HepG2 (cell line): ENCODE results near the gene CADM3.

ENCODE experiments used
- CTCF ChIP-seq: sonication (generic); formaldehyde crosslinking; IDR thresholded peaks from 2 replicates; pipeline ENCODE4 v1.5.0; 2020; ENCODE audit warnings: mild to moderate bottlenecking, missing genetic modification reagents, moderate library complexity
- ZNF367 ChIP-seq: sonication (generic); formaldehyde crosslinking; IDR thresholded peaks from 2 replicates; pipeline ENCODE4 v1.4.0; 2020; ENCODE audit warnings: missing genetic modification reagents, borderline replicate concordance

GRCh38 chr1:159248311-159248710 lies 76.9 kb downstream of the CADM3 start:
- no peak for TF ChIP-seq CTCF (CRISPR knock-in tag)
- no peak for TF ChIP-seq ZNF367
